H1 (cell line): ENCODE measurements around the gene PARD3. TPM values are rescaled to one million over a fixed set of nuclear protein-coding genes. Genes with fewer than 3 reads are reported as not detected.

Source experiments
- EP300 ChIP-seq, 2 experiments: IDR thresholded peaks; 1 replicate in 1 of 2; 2 replicates in 1 of 2; pipeline ENCODE4 v1.6.1; 2011 to 2012; ENCODE audit warnings: low read depth in 2 of 2, low read length in 2 of 2, mild to moderate bottlenecking in 2 of 2, borderline replicate concordance in 1 of 2, inconsistent platforms in 1 of 2, moderate library complexity in 1 of 2
- KDM4A ChIP-seq: IDR thresholded peaks from one replicate; pipeline ENCODE4 v1.7.1; 2012; ENCODE audit warnings: low read depth, mild to moderate bottlenecking, moderate library complexity, low read length, inconsistent platforms; ENCODE audit not compliant: severe bottlenecking
- MAFK ChIP-seq: IDR thresholded peaks from 2 replicates; pipeline ENCODE4 v1.6.1; 2012; ENCODE audit warnings: low read depth, mild to moderate bottlenecking, improper control_type of control experiment, low read length
- polyA plus RNA-seq, 7 experiments: library from polyadenylated mRNA; depleted of rRNA in 3 of 7; stranded (reverse) in 5 of 7; unstranded in 2 of 7; fragments of >200 nt in 5 of 7; fragments of 200-250 nt in 2 of 7; gene quantifications; 1 replicate in 5 of 7; 2 replicates in 1 of 7; 4 replicates in 1 of 7; pipeline versions ENCODE4 v1.2.1 to v1.2.3, GENCODE V29; 2011 to 2013; ENCODE audit warnings: missing spikeins in 2 of 7, mixed read lengths in 2 of 7
- total RNA-seq: library from RNA; stranded (reverse); fragmentation: NEBNext Ultra II Directional; extraction: Animal tissue kit (Norgen Biotek cat#: 25700); gene quantifications from 2 replicates; pipeline ENCODE4 v1.2.1, GENCODE V29; 2021

The PARD3 gene
- total and polyA plus RNA-seq, 2 of the 8 experiments (the other 6 are each of a cell fraction or from before 2014, with no cell fraction given): 19.7 to 49.1 TPM

DNA sequence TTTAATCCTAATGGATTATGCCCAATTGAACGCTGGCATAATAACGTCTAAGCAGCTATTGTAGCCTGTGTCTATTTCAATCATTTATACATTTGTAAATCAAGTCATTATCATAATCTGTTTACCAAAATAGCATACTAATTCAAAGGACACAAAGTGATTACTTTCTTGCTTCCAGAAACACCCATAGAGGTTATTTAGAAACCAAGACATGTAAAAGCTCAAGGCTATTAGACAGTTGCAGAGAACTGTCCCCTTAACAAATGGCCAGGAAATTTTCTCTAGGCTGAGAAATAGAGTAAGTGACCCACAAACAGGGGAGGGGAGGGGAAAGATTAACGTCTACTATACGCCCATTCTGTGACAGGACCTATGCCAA, 455.7 kb downstream of the PARD3 start (continued):
- TF ChIP-seq EP300 (IDR thresholded peaks at IDR 0.05; ENCODE audit: borderline replicate concordance in 1 of 2, low read depth in 2 of 2, low read length in 2 of 2) (no peak), KDM4A (no peak), MAFK (no peak)
